22Rv1 (cell line): ENCODE data around the gene C22orf15.

ENCODE experiments used
- ZFX ChIP-seq: fragments of 450-650 bp; IDR thresholded peaks from 2 replicates; pipeline ENCODE4 v1.6.1; 2017; ENCODE audit warnings: antibody characterized with exemption, borderline replicate concordance
- TF ChIP-seq, protein P1 (sequence below): fragments of 450-650 bp; IDR thresholded peaks from 2 replicates; pipeline ENCODE4 v1.5.1; 2017; ENCODE audit warnings: mild to moderate bottlenecking

DNA sequence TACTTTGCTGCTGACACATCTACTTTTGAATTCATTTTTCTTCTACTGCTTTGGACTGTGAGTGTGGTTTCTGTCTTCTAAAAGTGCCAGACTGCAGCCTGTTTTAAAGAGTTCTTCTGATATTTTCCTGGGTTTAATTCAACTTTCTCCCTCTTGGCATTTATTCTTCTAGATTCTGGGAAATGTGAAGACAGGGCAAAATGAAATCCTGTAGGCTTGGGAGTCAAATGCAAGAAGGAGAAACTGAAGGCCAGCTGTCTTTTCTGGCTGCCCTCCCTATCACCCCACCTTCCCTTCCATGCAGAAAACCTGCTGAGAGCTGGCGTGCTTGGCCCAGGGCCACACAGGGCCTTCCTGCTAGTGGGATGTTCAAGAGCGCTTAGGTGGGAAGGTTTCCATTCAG, 19.5 kb upstream of the C22orf15 start:
- TF ChIP-seq, protein P1, sequence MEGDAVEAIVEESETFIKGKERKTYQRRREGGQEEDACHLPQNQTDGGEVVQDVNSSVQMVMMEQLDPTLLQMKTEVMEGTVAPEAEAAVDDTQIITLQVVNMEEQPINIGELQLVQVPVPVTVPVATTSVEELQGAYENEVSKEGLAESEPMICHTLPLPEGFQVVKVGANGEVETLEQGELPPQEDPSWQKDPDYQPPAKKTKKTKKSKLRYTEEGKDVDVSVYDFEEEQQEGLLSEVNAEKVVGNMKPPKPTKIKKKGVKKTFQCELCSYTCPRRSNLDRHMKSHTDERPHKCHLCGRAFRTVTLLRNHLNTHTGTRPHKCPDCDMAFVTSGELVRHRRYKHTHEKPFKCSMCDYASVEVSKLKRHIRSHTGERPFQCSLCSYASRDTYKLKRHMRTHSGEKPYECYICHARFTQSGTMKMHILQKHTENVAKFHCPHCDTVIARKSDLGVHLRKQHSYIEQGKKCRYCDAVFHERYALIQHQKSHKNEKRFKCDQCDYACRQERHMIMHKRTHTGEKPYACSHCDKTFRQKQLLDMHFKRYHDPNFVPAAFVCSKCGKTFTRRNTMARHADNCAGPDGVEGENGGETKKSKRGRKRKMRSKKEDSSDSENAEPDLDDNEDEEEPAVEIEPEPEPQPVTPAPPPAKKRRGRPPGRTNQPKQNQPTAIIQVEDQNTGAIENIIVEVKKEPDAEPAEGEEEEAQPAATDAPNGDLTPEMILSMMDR = no peak
- TF ChIP-seq ZFX = no peak
